ENCODE results near the gene KDM4C. TPM values are rescaled to one million over a fixed set of nuclear protein-coding genes. Genes with fewer than 3 reads are reported as not detected.
"Not testable (repeated sequence)": the region's sequence is repeated elsewhere in the genome, so short reads cannot be mapped to it uniquely, and the experiment has no call there.

The KDM4C gene
- polyA plus RNA-seq, 4 donors, result 12.6 to 27.3 (median 18.9) TPM

GRCh38 chr9:6716766-6717165 is 41.0 kb upstream of the KDM4C start:
- Histone ChIP-seq H3K27me3 (ENCODE audit: control insufficient read depth in 3 of 3, insufficient read depth in 3 of 3, low read length in 3 of 3) (no peaks in the 10 kb centered on the region), H3K9me3 (ENCODE audit: control insufficient read depth in 2 of 2, insufficient read depth in 1 of 2, low read depth in 1 of 2, low read length in 1 of 2) (no peaks in the 10 kb centered on the region), H3K36me3 (ENCODE audit: control insufficient read depth in 3 of 3, insufficient read depth in 2 of 3, low read depth in 1 of 3, low read length in 3 of 3) (peaks cover 0 to 2% (median 0%) of the 10 kb centered on the region in 3 donors), H3K27ac (ENCODE audit: low read depth in 1 of 3, low read length in 2 of 3) (peak overlapping the region; percentile 75 to 88 (median 76)), H3K4me1 (ENCODE audit: control insufficient read depth in 3 of 3, insufficient read depth in 2 of 3, low read depth in 1 of 3, low read length in 2 of 3) (peaks cover 0 to 10% (median 0%) of the 10 kb centered on the region in 3 donors), H3K4me3 (ENCODE audit: low read depth in 1 of 3, low read length in 3 of 3) (peak overlapping the region; percentile 11 to 51 (median 42))
- 28 to 75% (median 60%) methylated on average over 9 of the region's 9 CpGs for WGBS, 3 donors
- no peak for FAIRE-seq
- DNase-seq, result peak; percentile 62 to 75

GRCh38 chr9:6723881-6724420 is 33.8 kb upstream of the KDM4C start:
- H3K4me1 ChIP-seq (ENCODE audit: control insufficient read depth in 3 of 3, insufficient read depth in 2 of 3, low read depth in 1 of 3, low read length in 2 of 3), result no peaks in the 10 kb centered on the region
- H3K4me3 ChIP-seq (ENCODE audit: low read depth in 1 of 3, low read length in 3 of 3), result no peak overlapping the region
- no peak for FAIRE-seq
- no peak overlapping the region for H3K27ac ChIP-seq (ENCODE audit: low read depth in 1 of 3, low read length in 2 of 3)
- DNase-seq, result no peak
- peaks cover 0 to 6% (median 0%) of the 10 kb centered on the region in 3 donors for H3K36me3 ChIP-seq (ENCODE audit: control insufficient read depth in 3 of 3, insufficient read depth in 2 of 3, low read depth in 1 of 3, low read length in 3 of 3)
- no peaks in the 10 kb centered on the region for H3K27me3 ChIP-seq (ENCODE audit: control insufficient read depth in 3 of 3, insufficient read depth in 3 of 3, low read length in 3 of 3)
- no peaks in the 10 kb centered on the region for H3K9me3 ChIP-seq (ENCODE audit: control insufficient read depth in 2 of 2, insufficient read depth in 1 of 2, low read depth in 1 of 2, low read length in 1 of 2)
- WGBS, 3 donors, result 85 to 93% (median 88%) methylated on average over 2 of the region's 2 CpGs

- Histone ChIP-seq H3K9me3 (ENCODE audit: control insufficient read depth in 2 of 2, insufficient read depth in 1 of 2, low read depth in 1 of 2, low read length in 1 of 2) (peaks cover 0 to 5% of the 10 kb centered on the region in 2 donors), H3K36me3 (ENCODE audit: control insufficient read depth in 3 of 3, insufficient read depth in 2 of 3, low read depth in 1 of 3, low read length in 3 of 3) (no peaks in the 10 kb centered on the region), H3K27ac (ENCODE audit: low read depth in 1 of 3, low read length in 2 of 3) (no peak overlapping the region), H3K27me3 (ENCODE audit: control insufficient read depth in 3 of 3, insufficient read depth in 3 of 3, low read length in 3 of 3) (no peaks in the 10 kb centered on the region), H3K4me1 (ENCODE audit: control insufficient read depth in 3 of 3, insufficient read depth in 2 of 3, low read depth in 1 of 3, low read length in 2 of 3) (no peaks in the 10 kb centered on the region), H3K4me3 (ENCODE audit: low read depth in 1 of 3, low read length in 3 of 3) (no peak overlapping the region)
- WGBS, 3 donors, result 84 to 91% (median 87%) methylated on average over 3 of the region's 3 CpGs
- peak in 1 of 2 donors; percentile 52 for DNase-seq
- no peak for FAIRE-seq
Measured at GRCh38 chr9:6733257-6733656, 24.5 kb upstream of the KDM4C start.

- DNase-seq (no peak), FAIRE-seq (no peak)
- no peak overlapping the region for H3K4me3 ChIP-seq (ENCODE audit: low read depth in 1 of 3, low read length in 3 of 3)
- 82 to 95% (median 91%) methylated on average over 6 of the region's 6 CpGs for WGBS, 3 donors
- H3K4me1 ChIP-seq (ENCODE audit: control insufficient read depth in 3 of 3, insufficient read depth in 2 of 3, low read depth in 1 of 3, low read length in 2 of 3), result no peaks in the 10 kb centered on the region
- H3K27me3 ChIP-seq (ENCODE audit: control insufficient read depth in 3 of 3, insufficient read depth in 3 of 3, low read length in 3 of 3), result no peaks in the 10 kb centered on the region
- no peaks in the 10 kb centered on the region for H3K36me3 ChIP-seq (ENCODE audit: control insufficient read depth in 3 of 3, insufficient read depth in 2 of 3, low read depth in 1 of 3, low read length in 3 of 3)
- H3K9me3 ChIP-seq (ENCODE audit: control insufficient read depth in 2 of 2, insufficient read depth in 1 of 2, low read depth in 1 of 2, low read length in 1 of 2), result peaks cover 0 to 5% of the 10 kb centered on the region in 2 donors
- H3K27ac ChIP-seq (ENCODE audit: low read depth in 1 of 3, low read length in 2 of 3), result no peak overlapping the region
Measured at GRCh38 chr9:6733831-6734230, 23.9 kb upstream of the KDM4C start.

GRCh38 chr9:6735422-6735821 is 22.4 kb upstream of the KDM4C start:
- DNase-seq (no peak), FAIRE-seq (no peak)
- WGBS, 3 donors, result 90 to 94% (median 93%) methylated on average over 3 of the region's 3 CpGs
- H3K27me3 ChIP-seq (ENCODE audit: control insufficient read depth in 3 of 3, insufficient read depth in 3 of 3, low read length in 3 of 3), result no peaks in the 10 kb centered on the region
- H3K4me1 ChIP-seq (ENCODE audit: control insufficient read depth in 3 of 3, insufficient read depth in 2 of 3, low read depth in 1 of 3, low read length in 2 of 3), result no peaks in the 10 kb centered on the region
- no peaks in the 10 kb centered on the region for H3K36me3 ChIP-seq (ENCODE audit: control insufficient read depth in 3 of 3, insufficient read depth in 2 of 3, low read depth in 1 of 3, low read length in 3 of 3)
- no peak overlapping the region for H3K27ac ChIP-seq (ENCODE audit: low read depth in 1 of 3, low read length in 2 of 3)
- no peak overlapping the region for H3K4me3 ChIP-seq (ENCODE audit: low read depth in 1 of 3, low read length in 3 of 3)
- H3K9me3 ChIP-seq (ENCODE audit: control insufficient read depth in 2 of 2, insufficient read depth in 1 of 2, low read depth in 1 of 2, low read length in 1 of 2), result peaks cover 0 to 5% of the 10 kb centered on the region in 2 donors

- Histone ChIP-seq H3K9me3 (ENCODE audit: control insufficient read depth in 2 of 2, insufficient read depth in 1 of 2, low read depth in 1 of 2, low read length in 1 of 2) (peaks cover 0 to 5% of the 10 kb centered on the region in 2 donors), H3K36me3 (ENCODE audit: control insufficient read depth in 3 of 3, insufficient read depth in 2 of 3, low read depth in 1 of 3, low read length in 3 of 3) (no peaks in the 10 kb centered on the region), H3K4me1 (ENCODE audit: control insufficient read depth in 3 of 3, insufficient read depth in 2 of 3, low read depth in 1 of 3, low read length in 2 of 3) (no peaks in the 10 kb centered on the region), H3K27ac (ENCODE audit: low read depth in 1 of 3, low read length in 2 of 3) (no peak overlapping the region), H3K27me3 (ENCODE audit: control insufficient read depth in 3 of 3, insufficient read depth in 3 of 3, low read length in 3 of 3) (no peaks in the 10 kb centered on the region), H3K4me3 (ENCODE audit: low read depth in 1 of 3, low read length in 3 of 3) (no peak overlapping the region)
- FAIRE-seq, result no peak
- 4 to 7% (median 7%) methylated on average over 1 of the region's 1 CpG for WGBS, 3 donors
- no peak for DNase-seq
Measured at GRCh38 chr9:6739218-6739617, 18.6 kb upstream of the KDM4C start.

- DNase-seq, FAIRE-seq: not testable (repeated sequence)
- 97 to 100% (median 97%) methylated on average over 9 of the region's 9 CpGs for WGBS, 3 donors
Measured at GRCh38 chr9:6748861-6749260, 8.9 kb upstream of the KDM4C start.

GRCh38 chr9:6754861-6755260 is 2.9 kb upstream of the KDM4C start:
- not testable (repeated sequence) for H3K4me3 ChIP-seq (ENCODE audit: low read depth in 1 of 3, low read length in 3 of 3); H3K27ac ChIP-seq (ENCODE audit: low read depth in 1 of 3, low read length in 2 of 3); H3K4me1 ChIP-seq (ENCODE audit: control insufficient read depth in 3 of 3, insufficient read depth in 2 of 3, low read depth in 1 of 3, low read length in 2 of 3); H3K36me3 ChIP-seq (ENCODE audit: control insufficient read depth in 3 of 3, insufficient read depth in 2 of 3, low read depth in 1 of 3, low read length in 3 of 3); DNase-seq; H3K27me3 ChIP-seq (ENCODE audit: control insufficient read depth in 3 of 3, insufficient read depth in 3 of 3, low read length in 3 of 3); FAIRE-seq; H3K9me3 ChIP-seq (ENCODE audit: control insufficient read depth in 2 of 2, insufficient read depth in 1 of 2, low read depth in 1 of 2, low read length in 1 of 2)
- WGBS, 3 donors, result 92 to 96% (median 95%) methylated on average over 10 of the region's 10 CpGs

More at GRCh38 chr9:6748861-6749260, 8.9 kb upstream of the KDM4C start:
- not testable (repeated sequence) for H3K4me3 ChIP-seq (ENCODE audit: low read depth in 1 of 3, low read length in 3 of 3); H3K9me3 ChIP-seq (ENCODE audit: control insufficient read depth in 2 of 2, insufficient read depth in 1 of 2, low read depth in 1 of 2, low read length in 1 of 2); H3K4me1 ChIP-seq (ENCODE audit: control insufficient read depth in 3 of 3, insufficient read depth in 2 of 3, low read depth in 1 of 3, low read length in 2 of 3); H3K27me3 ChIP-seq (ENCODE audit: control insufficient read depth in 3 of 3, insufficient read depth in 3 of 3, low read length in 3 of 3); H3K27ac ChIP-seq (ENCODE audit: low read depth in 1 of 3, low read length in 2 of 3); H3K36me3 ChIP-seq (ENCODE audit: control insufficient read depth in 3 of 3, insufficient read depth in 2 of 3, low read depth in 1 of 3, low read length in 3 of 3)

- DNase-seq (peak; percentile 93 to 95), FAIRE-seq (no peak)
- H3K27ac ChIP-seq (ENCODE audit: low read depth in 1 of 3, low read length in 2 of 3), result peak overlapping the region; percentile 96 to 98 (median 98)
- 0 to 1% (median 0%) methylated on average over 14 of the region's 14 CpGs for WGBS, 3 donors
- no peaks in the 10 kb centered on the region for H3K27me3 ChIP-seq (ENCODE audit: control insufficient read depth in 3 of 3, insufficient read depth in 3 of 3, low read length in 3 of 3)
- H3K9me3 ChIP-seq (ENCODE audit: control insufficient read depth in 2 of 2, insufficient read depth in 1 of 2, low read depth in 1 of 2, low read length in 1 of 2), result no peaks in the 10 kb centered on the region
- peak overlapping the region; percentile 81 to 92 (median 85) for H3K4me3 ChIP-seq (ENCODE audit: low read depth in 1 of 3, low read length in 3 of 3)
- H3K4me1 ChIP-seq (ENCODE audit: control insufficient read depth in 3 of 3, insufficient read depth in 2 of 3, low read depth in 1 of 3, low read length in 2 of 3), result peaks cover 0 to 4% (median 2%) of the 10 kb centered on the region in 3 donors
- H3K36me3 ChIP-seq (ENCODE audit: control insufficient read depth in 3 of 3, insufficient read depth in 2 of 3, low read depth in 1 of 3, low read length in 3 of 3), result no peaks in the 10 kb centered on the region
Measured at GRCh38 chr9:6757132-6757455, 679 bp upstream of the KDM4C start.
